ENCODE results near the gene RIC8B.

Gene RIC8B

GRCh38 chr12:106758349-106759110 lies 16.0 kb upstream of the RIC8B start:
- DNase-seq: no peak

GRCh38 chr12:106759526-106760183 lies 14.8 kb upstream of the RIC8B start:
- DNase-seq: no peak

- DNase-seq: no peak
Observed at GRCh38 chr12:106760184-106760531, 14.3 kb upstream of the RIC8B start.

- no peak for DNase-seq
Observed at GRCh38 chr12:106764220-106764619, 10.3 kb upstream of the RIC8B start.

- peak; percentile 20 for DNase-seq
Observed at GRCh38 chr12:106764738-106765137, 9.7 kb upstream of the RIC8B start.

GRCh38 chr12:106766393-106766826 lies 8.1 kb upstream of the RIC8B start:
- DNase-seq: no peak

GRCh38 chr12:106767206-106767605 lies 7.3 kb upstream of the RIC8B start:
- no peak for DNase-seq

- DNase-seq: no peak
Observed at GRCh38 chr12:106767954-106768822, 6.3 kb upstream of the RIC8B start.

- no peak for DNase-seq
Observed at GRCh38 chr12:106769078-106769477, 5.4 kb upstream of the RIC8B start.

GRCh38 chr12:106769546-106769945 lies 4.9 kb upstream of the RIC8B start:
- no peak for DNase-seq

GRCh38 chr12:106771425-106771824 lies 3.1 kb upstream of the RIC8B start:
- DNase-seq: no peak

- DNase-seq: no peak
Observed at GRCh38 chr12:106773286-106774004, 1.0 kb upstream of the RIC8B start.

GRCh38 chr12:106774808-106775524 lies 484 bp downstream of the RIC8B start:
- DNase-seq: no peak

- DNase-seq: no peak
Observed at GRCh38 chr12:106776897-106777296, 2.4 kb downstream of the RIC8B start.

- peak; percentile 57 for DNase-seq
Observed at GRCh38 chr12:106780010-106780631, 5.6 kb downstream of the RIC8B start.

GRCh38 chr12:106782619-106783018 lies 8.1 kb downstream of the RIC8B start:
- DNase-seq: no peak

- no peak for DNase-seq
Observed at GRCh38 chr12:106783515-106783914, 9.0 kb downstream of the RIC8B start.

- DNase-seq: no peak
Observed at GRCh38 chr12:106790020-106790419, 15.5 kb downstream of the RIC8B start.

GRCh38 chr12:106791531-106791930 lies 17.0 kb downstream of the RIC8B start:
- DNase-seq: no peak

GRCh38 chr12:106794369-106794768 lies 19.9 kb downstream of the RIC8B start:
- DNase-seq: no peak

- DNase-seq: no peak
Observed at GRCh38 chr12:106801167-106801708, 26.8 kb downstream of the RIC8B start.

Measured in HCEC 1CT (cell line).